Neural cell (in vitro differentiated cells): ENCODE data around the gene XRN1. TPM values are rescaled to one million over a fixed set of nuclear protein-coding genes. Genes with fewer than 3 reads are reported as not detected.

ENCODE experiments used
- H2AFZ ChIP-seq: fragments of 200-600, 300-800 bp; sonication (generic), shearing (Covaris generic); 2 replicates; pipeline ENCODE4 v1.6.0; 2014; ENCODE audit warnings: low read depth, mild to moderate bottlenecking, antibody characterized with exemption, low read length, moderate library complexity
- H3F3A ChIP-seq: fragments of 200-600 bp; shearing (Covaris generic); 2 replicates; pipeline ENCODE4 v1.6.1; 2016; ENCODE audit warnings: mild to moderate bottlenecking, moderate library complexity, mixed read lengths, antibody characterized with exemption, low read length; ENCODE audit not compliant: insufficient read depth, poor library complexity, severe bottlenecking
- H3K27ac ChIP-seq: fragments of 200-600, 300-800 bp; sonication (generic), shearing (Covaris generic); 2 replicates; pipeline ENCODE4 v1.5.1; 2014; ENCODE audit warnings: mild to moderate bottlenecking, low read length, moderate library complexity
- H3K27me3 ChIP-seq: fragments of 300-800, 200-600 bp; sonication (generic), shearing (Covaris generic); 2 replicates; pipeline ENCODE4 v1.6.0; 2014; ENCODE audit warnings: mild to moderate bottlenecking, low read depth, low read length, moderate library complexity; ENCODE audit not compliant: insufficient read depth
- H3K36me3 ChIP-seq: fragments of 300-800, 200-600 bp; sonication (generic), shearing (Covaris generic); 2 replicates; pipeline ENCODE4 v1.5.1; 2014; ENCODE audit warnings: mild to moderate bottlenecking, antibody characterized with exemption, low read length, moderate library complexity; ENCODE audit not compliant: insufficient read depth
- H3K4me2 ChIP-seq: fragments of 300-800, 200-600 bp; sonication (generic), shearing (Covaris generic); 2 replicates; pipeline ENCODE4 v1.6.0; 2014; ENCODE audit warnings: mild to moderate bottlenecking, low read length
- H3K4me3 ChIP-seq: fragments of 300-800, 200-600 bp; sonication (generic), shearing (Covaris generic); 2 replicates; pipeline ENCODE4 v1.5.1; 2014; ENCODE audit warnings: mild to moderate bottlenecking, low read length, moderate library complexity
- H3K79me2 ChIP-seq: fragments of 200-600 bp; shearing (Covaris generic); replicated peaks from 2 replicates; pipeline ENCODE4 v1.6.0; 2014; ENCODE audit warnings: mild to moderate bottlenecking, low read length, moderate library complexity; ENCODE audit not compliant: insufficient read depth
- H3K9ac ChIP-seq: fragments of 300-800, 200-600 bp; sonication (generic), shearing (Covaris generic); 2 replicates; pipeline ENCODE4 v1.6.1; 2016; ENCODE audit warnings: mild to moderate bottlenecking, low read length, mixed read lengths
- H3K9me2 ChIP-seq: fragments of 200-600 bp; shearing (Covaris generic); 2 replicates; pipeline ENCODE4 v1.6.1; 2016; ENCODE audit warnings: mild to moderate bottlenecking, low read length, mixed read lengths; ENCODE audit not compliant: insufficient read depth
- H3K9me3 ChIP-seq: fragments of 200-600, 300-800 bp; sonication (generic), shearing (Covaris generic); 2 replicates; pipeline ENCODE4 v1.6.1; 2016; ENCODE audit warnings: mild to moderate bottlenecking, mixed run types, low read length, moderate library complexity, mixed read lengths
- H4K20me1 ChIP-seq: fragments of 200-600 bp; shearing (Covaris generic); 2 replicates; pipeline ENCODE4 v1.6.1; 2016; ENCODE audit warnings: mild to moderate bottlenecking, mixed run types; ENCODE audit not compliant: insufficient read depth
- EP300 ChIP-seq: fragments of 450-650 bp; conservative IDR thresholded peaks from 2 replicates; pipeline ENCODE4 v1.6.1; 2014; ENCODE audit warnings: antibody characterized with exemption, mild to moderate bottlenecking, moderate library complexity; ENCODE audit not compliant: poor library complexity, severe bottlenecking
- EZH2 ChIP-seq: fragments of 200-600, 300-800 bp; shearing (Covaris generic), sonication (generic); IDR thresholded peaks from 2 replicates; pipeline ENCODE4 v1.6.1; 2014; ENCODE audit warnings: antibody characterized with exemption, low read length, borderline replicate concordance, mild to moderate bottlenecking; ENCODE audit not compliant: insufficient read depth, poor library complexity, severe bottlenecking
- MXI1 ChIP-seq: fragments of 450-650 bp; conservative IDR thresholded peaks from 2 replicates; pipeline ENCODE4 v1.6.1; 2014; ENCODE audit warnings: antibody characterized with exemption, mild to moderate bottlenecking; ENCODE audit not compliant: poor library complexity, severe bottlenecking
- POLR2AphosphoS5 ChIP-seq: IDR thresholded peaks from 2 replicates; pipeline ENCODE4 v1.6.1; 2012
- RAD21 ChIP-seq: fragments of 450-650 bp; conservative IDR thresholded peaks from 2 replicates; pipeline ENCODE4 v1.6.1; 2014; ENCODE audit warnings: antibody characterized with exemption, mild to moderate bottlenecking, moderate library complexity
- SMC3 ChIP-seq: fragments of 450-650 bp; conservative IDR thresholded peaks from 2 replicates; pipeline ENCODE4 v1.6.1; 2014; ENCODE audit warnings: antibody characterized with exemption, mild to moderate bottlenecking, moderate library complexity; ENCODE audit not compliant: poor library complexity
- TAF1 ChIP-seq: IDR thresholded peaks from 2 replicates; pipeline ENCODE4 v1.6.1; 2012; ENCODE audit warnings: low read depth
- polyA plus RNA-seq: library from polyadenylated mRNA; depleted of rRNA; stranded (reverse); fragments of >200 nt; gene quantifications from 2 replicates; pipeline ENCODE4 v1.2.3, GENCODE V29; 2014
- TF ChIP-seq, protein P1 (sequence below): fragments of 450-650 bp; IDR thresholded peaks from 2 replicates; pipeline ENCODE4 v1.5.1; 2014; ENCODE audit warnings: antibody characterized with exemption, mild to moderate bottlenecking, moderate library complexity; ENCODE audit not compliant: poor library complexity, severe bottlenecking
- TF ChIP-seq, protein P2 (sequence below): IDR thresholded peaks from 2 replicates; pipeline ENCODE4 v1.6.1; 2012; ENCODE audit warnings: borderline replicate concordance

The XRN1 gene
- polyA plus RNA-seq, 1 donor from 2014 or later, result 21.1 TPM

DNA sequence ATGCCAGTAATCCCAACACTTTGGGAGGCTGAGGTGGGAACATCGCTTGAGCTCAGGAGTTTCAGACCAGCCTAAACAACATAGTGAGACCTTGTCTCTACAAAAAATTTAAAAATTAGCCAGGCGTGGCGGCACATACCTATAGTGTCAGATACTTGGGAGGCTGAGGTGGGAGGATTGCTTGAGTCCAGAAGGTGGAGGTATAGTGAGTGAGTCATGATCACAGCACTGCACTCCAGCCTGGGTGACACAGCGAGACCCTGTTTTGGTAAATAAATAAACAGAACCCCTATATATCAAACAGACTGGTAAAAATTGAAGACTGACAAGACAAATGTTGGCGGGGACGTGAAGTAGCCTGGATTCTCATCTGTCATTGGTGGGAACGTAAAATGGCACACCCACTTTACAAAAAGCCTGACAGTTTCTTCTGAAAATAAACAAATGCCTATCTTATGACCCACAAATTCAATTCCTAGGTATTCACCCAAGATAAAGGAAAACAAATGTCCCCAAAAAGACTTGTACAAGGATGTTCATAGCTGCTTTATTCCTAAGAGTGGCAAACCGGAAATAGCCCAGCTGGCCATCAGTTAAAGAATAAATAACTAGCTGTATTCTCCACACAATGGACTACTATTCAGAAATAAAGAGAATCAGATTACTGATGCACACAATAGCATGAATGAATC lies 175.5 kb downstream of the XRN1 start:
- H2AFZ ChIP-seq, result no peak overlapping the region
- no peak overlapping the region for H3K4me3 ChIP-seq
- H3F3A ChIP-seq, result no peaks in the 10 kb centered on the region
- no peaks in the 10 kb centered on the region for H3K36me3 ChIP-seq
- no peak overlapping the region for H3K9ac ChIP-seq
- no peak overlapping the region for H3K27ac ChIP-seq
- H3K4me2 ChIP-seq, result no peak overlapping the region
- no peaks in the 10 kb centered on the region for H3K27me3 ChIP-seq
- no peaks in the 10 kb centered on the region for H3K79me2 ChIP-seq
- TF ChIP-seq, protein P1, sequence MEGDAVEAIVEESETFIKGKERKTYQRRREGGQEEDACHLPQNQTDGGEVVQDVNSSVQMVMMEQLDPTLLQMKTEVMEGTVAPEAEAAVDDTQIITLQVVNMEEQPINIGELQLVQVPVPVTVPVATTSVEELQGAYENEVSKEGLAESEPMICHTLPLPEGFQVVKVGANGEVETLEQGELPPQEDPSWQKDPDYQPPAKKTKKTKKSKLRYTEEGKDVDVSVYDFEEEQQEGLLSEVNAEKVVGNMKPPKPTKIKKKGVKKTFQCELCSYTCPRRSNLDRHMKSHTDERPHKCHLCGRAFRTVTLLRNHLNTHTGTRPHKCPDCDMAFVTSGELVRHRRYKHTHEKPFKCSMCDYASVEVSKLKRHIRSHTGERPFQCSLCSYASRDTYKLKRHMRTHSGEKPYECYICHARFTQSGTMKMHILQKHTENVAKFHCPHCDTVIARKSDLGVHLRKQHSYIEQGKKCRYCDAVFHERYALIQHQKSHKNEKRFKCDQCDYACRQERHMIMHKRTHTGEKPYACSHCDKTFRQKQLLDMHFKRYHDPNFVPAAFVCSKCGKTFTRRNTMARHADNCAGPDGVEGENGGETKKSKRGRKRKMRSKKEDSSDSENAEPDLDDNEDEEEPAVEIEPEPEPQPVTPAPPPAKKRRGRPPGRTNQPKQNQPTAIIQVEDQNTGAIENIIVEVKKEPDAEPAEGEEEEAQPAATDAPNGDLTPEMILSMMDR, result no peak
- TF ChIP-seq EZH2, result no peak
- TF ChIP-seq SMC3, result no peak
- TF ChIP-seq, protein P2, sequence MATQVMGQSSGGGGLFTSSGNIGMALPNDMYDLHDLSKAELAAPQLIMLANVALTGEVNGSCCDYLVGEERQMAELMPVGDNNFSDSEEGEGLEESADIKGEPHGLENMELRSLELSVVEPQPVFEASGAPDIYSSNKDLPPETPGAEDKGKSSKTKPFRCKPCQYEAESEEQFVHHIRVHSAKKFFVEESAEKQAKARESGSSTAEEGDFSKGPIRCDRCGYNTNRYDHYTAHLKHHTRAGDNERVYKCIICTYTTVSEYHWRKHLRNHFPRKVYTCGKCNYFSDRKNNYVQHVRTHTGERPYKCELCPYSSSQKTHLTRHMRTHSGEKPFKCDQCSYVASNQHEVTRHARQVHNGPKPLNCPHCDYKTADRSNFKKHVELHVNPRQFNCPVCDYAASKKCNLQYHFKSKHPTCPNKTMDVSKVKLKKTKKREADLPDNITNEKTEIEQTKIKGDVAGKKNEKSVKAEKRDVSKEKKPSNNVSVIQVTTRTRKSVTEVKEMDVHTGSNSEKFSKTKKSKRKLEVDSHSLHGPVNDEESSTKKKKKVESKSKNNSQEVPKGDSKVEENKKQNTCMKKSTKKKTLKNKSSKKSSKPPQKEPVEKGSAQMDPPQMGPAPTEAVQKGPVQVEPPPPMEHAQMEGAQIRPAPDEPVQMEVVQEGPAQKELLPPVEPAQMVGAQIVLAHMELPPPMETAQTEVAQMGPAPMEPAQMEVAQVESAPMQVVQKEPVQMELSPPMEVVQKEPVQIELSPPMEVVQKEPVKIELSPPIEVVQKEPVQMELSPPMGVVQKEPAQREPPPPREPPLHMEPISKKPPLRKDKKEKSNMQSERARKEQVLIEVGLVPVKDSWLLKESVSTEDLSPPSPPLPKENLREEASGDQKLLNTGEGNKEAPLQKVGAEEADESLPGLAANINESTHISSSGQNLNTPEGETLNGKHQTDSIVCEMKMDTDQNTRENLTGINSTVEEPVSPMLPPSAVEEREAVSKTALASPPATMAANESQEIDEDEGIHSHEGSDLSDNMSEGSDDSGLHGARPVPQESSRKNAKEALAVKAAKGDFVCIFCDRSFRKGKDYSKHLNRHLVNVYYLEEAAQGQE, result no peak
- TF ChIP-seq MXI1, result no peak
- TF ChIP-seq POLR2AphosphoS5, result no peak
- TF ChIP-seq TAF1, result no peak
- TF ChIP-seq RAD21, result no peak
- no peak for TF ChIP-seq EP300
- H4K20me1 ChIP-seq, result no peaks in the 10 kb centered on the region
- H3K9me2 ChIP-seq, result no peaks in the 10 kb centered on the region
- no peaks in the 10 kb centered on the region for H3K9me3 ChIP-seq

DNA sequence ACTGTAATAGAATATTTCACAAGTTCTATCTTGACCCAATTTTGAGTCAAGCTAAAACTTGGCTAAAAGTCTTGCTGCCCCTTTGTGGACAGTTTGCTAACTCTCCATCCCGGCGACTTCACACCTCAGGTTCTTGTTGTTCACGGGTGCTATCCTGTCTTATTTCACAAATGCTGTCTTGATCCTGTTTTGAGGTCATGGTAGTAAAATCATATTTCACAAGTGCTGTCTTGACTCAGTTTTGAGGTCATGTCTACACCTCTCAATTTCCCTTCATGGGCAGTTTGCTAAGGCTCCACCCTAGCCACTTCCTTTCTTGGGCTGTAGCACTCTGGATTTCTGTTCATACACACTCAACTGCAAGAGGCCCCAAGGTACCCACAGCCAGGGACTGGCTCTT lies 177.4 kb downstream of the XRN1 start:
- H4K20me1 ChIP-seq, result no peaks in the 10 kb centered on the region
- H3K27me3 ChIP-seq, result no peaks in the 10 kb centered on the region
- H3F3A ChIP-seq, result no peaks in the 10 kb centered on the region
- no peaks in the 10 kb centered on the region for H3K36me3 ChIP-seq
- no peak overlapping the region for H3K27ac ChIP-seq
- H3K9me2 ChIP-seq, result no peaks in the 10 kb centered on the region
- H3K4me3 ChIP-seq, result no peak overlapping the region
- no peaks in the 10 kb centered on the region for H3K79me2 ChIP-seq
- H3K9ac ChIP-seq, result no peak overlapping the region
- no peaks in the 10 kb centered on the region for H3K9me3 ChIP-seq
- H3K4me2 ChIP-seq, result no peak overlapping the region
- H2AFZ ChIP-seq, result no peak overlapping the region
- TF ChIP-seq MXI1, result no peak
- TF ChIP-seq RAD21, result no peak
- TF ChIP-seq EZH2, result no peak
- no peak for TF ChIP-seq SMC3
- TF ChIP-seq TAF1, result no peak
- TF ChIP-seq, protein P1, result no peak
- TF ChIP-seq, protein P2, result no peak
- no peak for TF ChIP-seq EP300
- TF ChIP-seq POLR2AphosphoS5, result no peak
